K562 (cell line): Measurements from ENCODE around the gene TMEM179. TPM values are rescaled to one million over a fixed set of nuclear protein-coding genes. Genes with fewer than 3 reads are reported as not detected.

Source experiments
- ATAC-seq: fragments of 200-7000 bp; cut with Tn5 transposase; 3 replicates; pipeline ENCODE4 v1.9.1; 2020; ENCODE audit warnings: moderate library complexity
- BruUV-seq: library from RNA; stranded (reverse); fragments of 400-500 nt; replicated peaks from 2 replicates; lab custom pipeline; 2021; lab: Mats Ljungman, UMichigan
- CTCF ChIA-PET: fragments of 300-600 bp; formaldehyde crosslinking; extraction: SDS; loops from one replicate; lab custom pipeline; 2021; ENCODE audit warnings: low intra/inter-chr PET ratio; lab: Yijun Ruan, JAX
- POLR2A ChIA-PET: fragments of 300-600, 350-650 bp; sonication (Branson Sonifier 250); formaldehyde crosslinking; extraction: SDS; loops from one replicate; lab custom pipeline; 2021; ENCODE audit warnings: antibody characterized with exemption, inconsistent platforms; lab: Yijun Ruan, JAX
- DNase-seq, 4 experiments: peaks; one replicate each; pipeline versions ENCODE4 v3.0.0 to v3.0.0-alpha.2; 2011 to 2018; ENCODE audit warnings: low spot score in 3 of 4, mixed read lengths in 3 of 4; ENCODE audit errors: extremely low read depth in 1 of 4
- FAIRE-seq: peaks from 2 replicates; lab custom pipeline; 2011; peaks lifted over from hg19 to GRCh38; lab: Jason Lieb, UNC
- H2AFZ ChIP-seq: 2 replicates; pipeline ENCODE4 v1.6.0; 2011; ENCODE audit warnings: low read depth, low read length, control low read depth, inconsistent platforms
- H3K27ac ChIP-seq: fragments of 200-600 bp; 3 replicates; pipeline ENCODE4 v1.8.0; 2011; ENCODE audit warnings: low read depth, mild to moderate bottlenecking, control low read depth, inconsistent platforms, low read length, moderate library complexity, mixed read lengths; ENCODE audit errors: extremely low read depth
- H3K27me3 ChIP-seq, 2 experiments: fragments of 300-600 bp in 1 of 2; 2 replicates in 1 of 2; 3 replicates in 1 of 2; pipeline versions ENCODE4 v1.6.0 to v1.8.0; 2011; ENCODE audit warnings: inconsistent platforms in 2 of 2, low read length in 2 of 2, mild to moderate bottlenecking in 1 of 2, mixed read lengths in 1 of 2, moderate library complexity in 1 of 2; ENCODE audit not compliant: control insufficient read depth in 2 of 2, insufficient read depth in 2 of 2
- H3K36me3 ChIP-seq: fragments of 300-600 bp; 3 replicates; pipeline ENCODE4 v1.8.0; 2011; ENCODE audit warnings: mild to moderate bottlenecking, low read length, inconsistent platforms; ENCODE audit not compliant: control insufficient read depth, insufficient read depth
- H3K4me1 ChIP-seq, 2 experiments: fragments of 200-600 bp in 1 of 2; replicated peaks in 1 of 2; 2 replicates in 1 of 2; 3 replicates in 1 of 2; pipeline versions ENCODE4 v1.5.1 to v1.8.0; 2011; ENCODE audit warnings: inconsistent platforms in 2 of 2, low read length in 2 of 2, mild to moderate bottlenecking in 1 of 2, mixed read lengths in 1 of 2, moderate library complexity in 1 of 2; ENCODE audit not compliant: control insufficient read depth in 2 of 2, insufficient read depth in 2 of 2
- H3K4me2 ChIP-seq: 2 replicates; pipeline ENCODE4 v1.6.1; 2011; ENCODE audit warnings: low read length, control low read depth, inconsistent platforms, mixed read lengths; ENCODE audit not compliant: insufficient read depth
- H3K4me3 ChIP-seq: fragments of 200-600 bp; sonication (generic), shearing (Covaris generic); 2 replicates; pipeline ENCODE4 v1.5.1; 2016; ENCODE audit warnings: control low read depth, inconsistent platforms
- H3K79me2 ChIP-seq: fragments of 200-600 bp; 3 replicates; pipeline ENCODE4 v1.8.0; 2011; ENCODE audit warnings: low read length, inconsistent platforms; ENCODE audit not compliant: control insufficient read depth, insufficient read depth
- H3K9ac ChIP-seq, 2 experiments: 2 replicates each; pipeline versions ENCODE4 v1.6.0 to v1.6.1; 2011; ENCODE audit warnings: low read depth in 2 of 2, low read length in 2 of 2, control low read depth in 1 of 2, inconsistent platforms in 1 of 2, mild to moderate bottlenecking in 1 of 2, mixed read lengths in 1 of 2; ENCODE audit not compliant: insufficient read depth in 1 of 2
- H3K9me1 ChIP-seq: one replicate; pipeline ENCODE4 v1.6.0; 2011; ENCODE audit warnings: inconsistent platforms, mild to moderate bottlenecking, low read length, moderate library complexity; ENCODE audit not compliant: control insufficient read depth, insufficient read depth
- H3K9me3 ChIP-seq: replicated peaks from 2 replicates; pipeline ENCODE4 v1.5.1; 2011; ENCODE audit warnings: low read depth, low read length, inconsistent platforms; ENCODE audit not compliant: control insufficient read depth, insufficient read depth
- H4K20me1 ChIP-seq: replicated peaks from 2 replicates; pipeline ENCODE4 v1.6.1; 2011; ENCODE audit warnings: low read length, inconsistent platforms, mixed read lengths; ENCODE audit not compliant: control insufficient read depth, insufficient read depth
- CBFA2T2 ChIP-seq: fragments of 450-650 bp; conservative IDR thresholded peaks from 2 replicates; pipeline ENCODE4 v1.6.1; 2017; ENCODE audit warnings: mild to moderate bottlenecking
- RCOR1 ChIP-seq, 2 experiments: IDR thresholded peaks; 2 replicates each; pipeline ENCODE4 v1.6.1; 2012; ENCODE audit warnings: low read depth in 2 of 2, low read length in 2 of 2, borderline replicate concordance in 1 of 2, improper control_type of control experiment in 1 of 2
- RFX5 ChIP-seq: IDR thresholded peaks from 2 replicates; pipeline ENCODE4 v1.6.1; 2011; ENCODE audit warnings: low read depth, mild to moderate bottlenecking, improper control_type of control experiment, low read length
- SREBF2 ChIP-seq: sonication (generic); formaldehyde crosslinking; IDR thresholded peaks from 2 replicates; pipeline ENCODE4 v1.4.0; 2020; ENCODE audit warnings: mild to moderate bottlenecking, missing genetic modification reagents
- TEAD2 ChIP-seq: fragments of 450-650 bp; IDR thresholded peaks from 2 replicates; pipeline ENCODE4 v1.6.1; 2016; ENCODE audit warnings: missing genetic modification characterization, control low read depth, missing compliant biosample characterization
- U2AF2 ChIP-seq: fragments of 200-400 bp; formaldehyde crosslinking; optimal IDR thresholded peaks from 2 replicates; pipeline ENCODE3; 2017; ENCODE audit warnings: low read depth, mild to moderate bottlenecking, low read length
- ZNF57 ChIP-seq: fragments of 450-650 bp; formaldehyde crosslinking; IDR thresholded peaks from 2 replicates; pipeline ENCODE4 v1.4.0; 2020; ENCODE audit warnings: mild to moderate bottlenecking, moderate library complexity
- WGBS: fragments of 100-300 bp; shearing (Covaris generic); methylation state at CpG from one replicate; pipeline ENCODE4 v1.1.6; 2016; ENCODE audit warnings: low coverage, mixed read lengths; ENCODE audit not compliant: insufficient coverage; ENCODE audit errors: missing lambda C conversion rate; 5-methylcytosine and 5-hydroxymethylcytosine counted together
- in situ Hi-C: fragments of 300-500 bp; cut with MboI; formaldehyde crosslinking; loops from 4 replicates; pipeline ENCODE4 v1.15.0; 2018; ENCODE audit warnings: inconsistent platforms, mixed read lengths
- intact Hi-C: fragments of 100-400 bp; cut with micrococcal nuclease; formaldehyde crosslinking; loops from 2 replicates; pipeline ENCODE4 v1.14.2; 2022
- polyA plus RNA-seq, 8 experiments: library from polyadenylated mRNA; depleted of rRNA in 4 of 8; stranded (reverse) in 5 of 8; unstranded in 3 of 8; fragments of >200 nt; fragmentation: Nextera tagmentation in 2 of 8; fragmentation: Illumina TruSeq in 1 of 8; extraction: Ambion mirVana in 2 of 8; extraction: Trizol in 1 of 8; gene quantifications; 2 replicates each; pipeline versions ENCODE4 v1.2.1 to v1.2.3, GENCODE V29; 2011 to 2014; ENCODE audit warnings: inconsistent platforms in 1 of 8, missing spikeins in 1 of 8
- total RNA-seq, 7 experiments: library from RNA; depleted of rRNA in 6 of 7; stranded (reverse); fragments of >200 nt in 6 of 7; fragmentation: Illumina TruSeq in 2 of 7; extraction: Trizol in 2 of 7; gene quantifications; 2 replicates each; pipeline versions ENCODE4 v1.2.1 to v1.2.3, GENCODE V29; 2011 to 2021; ENCODE audit warnings: low replicate concordance in 1 of 7
- TF ChIP-seq, protein P1 (sequence below): fragments of 450-650 bp; formaldehyde crosslinking; IDR thresholded peaks from 2 replicates; pipeline ENCODE4 v1.4.0; 2020; ENCODE audit warnings: mild to moderate bottlenecking, mixed read lengths
- TF ChIP-seq, protein P2 (sequence below): fragments of 450-650 bp; IDR thresholded peaks from 2 replicates; pipeline ENCODE4 v1.7.0; 2016; ENCODE audit warnings: borderline replicate concordance

Gene TMEM179
- total and polyA plus RNA-seq, 9 of the 15 experiments (the other 6 are each of a cell fraction or from before 2014, with no cell fraction given) = not detected

DNA sequence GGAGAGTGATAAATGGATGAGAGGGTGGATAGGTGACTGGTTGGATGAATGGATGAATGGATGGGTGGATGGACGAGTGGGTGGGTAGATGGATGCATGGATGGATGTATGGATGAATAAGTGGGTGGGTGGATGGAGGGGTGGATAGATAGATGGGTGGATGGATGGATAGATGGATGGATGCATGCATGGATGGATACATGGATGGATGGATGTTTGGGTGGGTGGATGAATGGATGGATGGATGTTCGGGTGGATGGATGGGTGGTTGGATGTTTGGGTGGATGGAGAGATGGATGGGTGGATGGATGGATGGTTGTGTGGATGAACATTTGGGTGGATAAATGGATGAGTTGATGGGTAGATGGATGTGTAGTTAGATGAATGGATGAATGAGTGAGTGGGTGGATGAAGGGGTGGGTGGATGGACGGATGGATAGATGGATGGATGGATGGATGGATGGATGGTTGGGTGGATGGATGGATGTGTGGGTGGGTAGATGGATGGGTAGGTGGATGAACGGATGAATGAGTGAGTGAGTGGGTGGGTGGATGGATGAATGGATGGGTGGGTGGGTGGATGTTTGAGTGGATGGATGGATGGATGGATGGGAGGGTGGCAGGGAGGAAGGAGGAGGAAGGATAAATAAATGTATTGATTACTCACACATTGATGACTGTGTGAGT is 9.7 kb upstream of the TMEM179 start:
- ChIA-PET CTCF (no interaction called here), POLR2A (no interaction called here)
- H3K9me1 ChIP-seq = no peaks in the 10 kb centered on the region
- no peak overlapping the region for H3K4me2 ChIP-seq
- intact Hi-C loops = no loop called here
- no peak overlapping the region for H3K4me3 ChIP-seq
- in situ Hi-C loops = no loop called here
- no peaks in the 10 kb centered on the region for H3K9me3 ChIP-seq
- DNase-seq (no peak), FAIRE-seq (no peak), ATAC-seq (no peak)
- H3K4me1 ChIP-seq = no peaks in the 10 kb centered on the region
- 23% methylated on average over 2 of the region's 4 CpGs for WGBS
- H3K27me3 ChIP-seq = peaks cover 0 to 11% of the 10 kb centered on the region in 2 experiments; a peak in 3 of 5 replicates
- no peaks in the 10 kb centered on the region for H3K79me2 ChIP-seq
- BruUV-seq = no TSS peak
- H3K36me3 ChIP-seq = no peaks in the 10 kb centered on the region
- H4K20me1 ChIP-seq = no peaks in the 10 kb centered on the region
- no peak overlapping the region for H3K27ac ChIP-seq
- no peak overlapping the region for H3K9ac ChIP-seq
- no peak overlapping the region for H2AFZ ChIP-seq
- TF ChIP-seq, protein P1, sequence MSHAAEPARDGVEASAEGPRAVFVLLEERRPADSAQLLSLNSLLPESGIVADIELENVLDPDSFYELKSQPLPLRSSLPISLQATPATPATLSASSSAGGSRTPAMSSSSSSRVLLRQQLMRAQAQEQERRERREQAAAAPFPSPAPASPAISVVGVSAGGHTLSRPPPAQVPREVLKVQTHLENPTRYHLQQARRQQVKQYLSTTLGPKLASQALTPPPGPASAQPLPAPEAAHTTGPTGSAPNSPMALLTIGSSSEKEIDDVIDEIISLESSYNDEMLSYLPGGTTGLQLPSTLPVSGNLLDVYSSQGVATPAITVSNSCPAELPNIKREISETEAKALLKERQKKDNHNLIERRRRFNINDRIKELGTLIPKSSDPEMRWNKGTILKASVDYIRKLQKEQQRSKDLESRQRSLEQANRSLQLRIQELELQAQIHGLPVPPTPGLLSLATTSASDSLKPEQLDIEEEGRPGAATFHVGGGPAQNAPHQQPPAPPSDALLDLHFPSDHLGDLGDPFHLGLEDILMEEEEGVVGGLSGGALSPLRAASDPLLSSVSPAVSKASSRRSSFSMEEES (CRISPR knock-in tag) = no peak
- TF ChIP-seq U2AF2 (no peak), CBFA2T2 (no peak), RFX5 (no peak), ZNF57 (no peak), RCOR1 (IDR thresholded peaks at IDR 0.05; ENCODE audit: borderline replicate concordance in 1 of 2, low read depth in 2 of 2, low read length in 2 of 2) (no peak), TEAD2 (tag) (no peak), SREBF2 (CRISPR knock-in tag) (no peak)
- TF ChIP-seq, protein P2, sequence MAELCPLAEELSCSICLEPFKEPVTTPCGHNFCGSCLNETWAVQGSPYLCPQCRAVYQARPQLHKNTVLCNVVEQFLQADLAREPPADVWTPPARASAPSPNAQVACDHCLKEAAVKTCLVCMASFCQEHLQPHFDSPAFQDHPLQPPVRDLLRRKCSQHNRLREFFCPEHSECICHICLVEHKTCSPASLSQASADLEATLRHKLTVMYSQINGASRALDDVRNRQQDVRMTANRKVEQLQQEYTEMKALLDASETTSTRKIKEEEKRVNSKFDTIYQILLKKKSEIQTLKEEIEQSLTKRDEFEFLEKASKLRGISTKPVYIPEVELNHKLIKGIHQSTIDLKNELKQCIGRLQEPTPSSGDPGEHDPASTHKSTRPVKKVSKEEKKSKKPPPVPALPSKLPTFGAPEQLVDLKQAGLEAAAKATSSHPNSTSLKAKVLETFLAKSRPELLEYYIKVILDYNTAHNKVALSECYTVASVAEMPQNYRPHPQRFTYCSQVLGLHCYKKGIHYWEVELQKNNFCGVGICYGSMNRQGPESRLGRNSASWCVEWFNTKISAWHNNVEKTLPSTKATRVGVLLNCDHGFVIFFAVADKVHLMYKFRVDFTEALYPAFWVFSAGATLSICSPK = no peak
